ENCODE data around the gene DARS2. TPM values are rescaled to one million over a fixed set of nuclear protein-coding genes. Genes with fewer than 3 reads are reported as not detected.

Gene DARS2

GRCh38 chr1:173900427-173900826, 76.0 kb downstream of the DARS2 start:
- Histone ChIP-seq H3K56ac (ENCODE audit: low read length) (no peak overlapping the region), H3K4me3 (ENCODE audit: low read length) (no peak overlapping the region)

GRCh38 chr1:173900992-173901391, 76.5 kb downstream of the DARS2 start:
- H3K4me2 ChIP-seq (ENCODE audit: low read length): no peak overlapping the region
- H3K79me1 ChIP-seq (ENCODE audit: low read length): peaks cover 1% of the 10 kb centered on the region
- no peak for DNase-seq
- H3K4me3 ChIP-seq (ENCODE audit: low read length): no peak overlapping the region
- no peak overlapping the region for H3K4ac ChIP-seq (ENCODE audit: low read depth, low read length)
- no peak overlapping the region for H2AK5ac ChIP-seq (ENCODE audit: low read length)
- H3K18ac ChIP-seq (ENCODE audit: low read length): no peak overlapping the region
- no peak overlapping the region for H2BK15ac ChIP-seq (replicated peaks; ENCODE audit: low read depth)
- no peaks in the 10 kb centered on the region for H3K79me2 ChIP-seq (ENCODE audit: control insufficient read depth, insufficient read depth, low read length)
- no peaks in the 10 kb centered on the region for H3K36me3 ChIP-seq (ENCODE audit: control insufficient read depth, insufficient read depth, low read length)
- no peak overlapping the region for H3K9ac ChIP-seq (ENCODE audit: low read length)
- H3K56ac ChIP-seq (ENCODE audit: low read length): no peak overlapping the region
- WGBS (ENCODE audit: extremely low coverage, insufficient coverage, low lambda C conversion rate): 100% methylated on average over 1 of the region's 3 CpGs
- no peaks in the 10 kb centered on the region for H3K27me3 ChIP-seq (ENCODE audit: insufficient read depth, low read length, poor library complexity)
- no peak overlapping the region for H2BK120ac ChIP-seq (ENCODE audit: low read depth, low read length)
- no peak overlapping the region for H3K27ac ChIP-seq (ENCODE audit: low read depth, low read length)
- H4K5ac ChIP-seq (ENCODE audit: low read length): no peak overlapping the region
- H2BK5ac ChIP-seq (ENCODE audit: low read length): no peak overlapping the region
- H3K4me1 ChIP-seq (ENCODE audit: control insufficient read depth, low read depth, low read length): no peaks in the 10 kb centered on the region
- H3K23ac ChIP-seq (ENCODE audit: low read length): no peak overlapping the region
- no peak overlapping the region for H4K8ac ChIP-seq (ENCODE audit: low read depth, low read length)

More at GRCh38 chr1:173900427-173900826, 76.0 kb downstream of the DARS2 start:
- Histone ChIP-seq H2AK5ac (ENCODE audit: low read length) (no peak overlapping the region), H3K4ac (ENCODE audit: low read depth, low read length) (no peak overlapping the region), H3K79me2 (ENCODE audit: control insufficient read depth, insufficient read depth, low read length) (no peaks in the 10 kb centered on the region), H2BK15ac (replicated peaks; ENCODE audit: low read depth) (no peak overlapping the region), H4K8ac (ENCODE audit: low read depth, low read length) (no peak overlapping the region), H3K27me3 (ENCODE audit: insufficient read depth, low read length, poor library complexity) (no peaks in the 10 kb centered on the region), H2BK5ac (ENCODE audit: low read length) (no peak overlapping the region), H3K79me1 (ENCODE audit: low read length) (peaks cover 3% of the 10 kb centered on the region), H3K4me2 (ENCODE audit: low read length) (no peak overlapping the region), H3K4me1 (ENCODE audit: control insufficient read depth, low read depth, low read length) (no peaks in the 10 kb centered on the region), H2BK120ac (ENCODE audit: low read depth, low read length) (no peak overlapping the region), H3K36me3 (ENCODE audit: control insufficient read depth, insufficient read depth, low read length) (no peaks in the 10 kb centered on the region), H3K9ac (ENCODE audit: low read length) (no peak overlapping the region), H4K5ac (ENCODE audit: low read length) (no peak overlapping the region), H3K27ac (ENCODE audit: low read depth, low read length) (no peak overlapping the region), H3K23ac (ENCODE audit: low read length) (no peak overlapping the region), H3K18ac (ENCODE audit: low read length) (no peak overlapping the region)
- no CpG with 5 or more reads among the region's 2 CpGs for WGBS (ENCODE audit: extremely low coverage, insufficient coverage, low lambda C conversion rate)
- DNase-seq: no peak

GRCh38 chr1:173903827-173904531, 79.5 kb downstream of the DARS2 start:
- Histone ChIP-seq H3K4ac (ENCODE audit: low read depth, low read length) (no peak overlapping the region), H3K27ac (ENCODE audit: low read depth, low read length) (no peak overlapping the region), H3K18ac (ENCODE audit: low read length) (no peak overlapping the region), H3K79me1 (ENCODE audit: low read length) (peaks cover 1% of the 10 kb centered on the region), H2BK15ac (replicated peaks; ENCODE audit: low read depth) (no peak overlapping the region), H3K4me2 (ENCODE audit: low read length) (no peak overlapping the region), H3K4me3 (ENCODE audit: low read length) (no peak overlapping the region), H3K4me1 (ENCODE audit: control insufficient read depth, low read depth, low read length) (no peaks in the 10 kb centered on the region), H4K8ac (ENCODE audit: low read depth, low read length) (no peak overlapping the region), H3K79me2 (ENCODE audit: control insufficient read depth, insufficient read depth, low read length) (no peaks in the 10 kb centered on the region), H2BK120ac (ENCODE audit: low read depth, low read length) (no peak overlapping the region), H3K23ac (ENCODE audit: low read length) (no peak overlapping the region), H3K9ac (ENCODE audit: low read length) (no peak overlapping the region), H2AK5ac (ENCODE audit: low read length) (no peak overlapping the region), H3K56ac (ENCODE audit: low read length) (no peak overlapping the region), H3K27me3 (ENCODE audit: insufficient read depth, low read length, poor library complexity) (no peaks in the 10 kb centered on the region), H2BK5ac (ENCODE audit: low read length) (no peak overlapping the region), H3K36me3 (ENCODE audit: control insufficient read depth, insufficient read depth, low read length) (no peaks in the 10 kb centered on the region), H4K5ac (ENCODE audit: low read length) (no peak overlapping the region)
- DNase-seq: no peak
- no CpG with 5 or more reads among the region's 6 CpGs for WGBS (ENCODE audit: extremely low coverage, insufficient coverage, low lambda C conversion rate)

Small RNAs within 50 kb of the gene (small RNA-seq; reads per million reads assigned to genes)
- not detected for gene RF00019 (ENCODE audit: insufficient read depth)
